Esophagus squamous epithelium (tissue), 4 donors: Measurements from ENCODE around the gene RECK.

Experiments
- CTCF ChIP-seq, 6 experiments: fragments of 450-650 bp in 4 of 6; fragments of 200-600 bp in 2 of 6; sonication (generic) in 2 of 6; IDR thresholded peaks; one replicate each; pipeline ENCODE4 v1.5.1; 2016 to 2019; ENCODE audit warnings: antibody characterized with exemption in 6 of 6, mild to moderate bottlenecking in 4 of 6, moderate library complexity in 4 of 6
- POLR2A ChIP-seq, 4 donors: fragments of 450-650 bp; IDR thresholded peaks; one replicate each; pipeline ENCODE4 v1.6.1; 2017; ENCODE audit warnings: antibody characterized with exemption in 4 of 4, mild to moderate bottlenecking in 4 of 4, moderate library complexity in 3 of 4

- TF ChIP-seq CTCF (IDR thresholded peaks at IDR 0.05) = no peak
- TF ChIP-seq POLR2A (IDR thresholded peaks at IDR 0.05) = no peak
Measured at GRCh38 chr9:35994959-35995358, 41.8 kb upstream of the RECK start.
